ENCODE measurements around the gene PER1.

The PER1 gene

GRCh38 chr17:8096541-8096940 lies 55.7 kb downstream of the PER1 start:
- DNase-seq (ENCODE audit: low spot score), result no peak

GRCh38 chr17:8095361-8095760 lies 56.8 kb downstream of the PER1 start:
- no peak for DNase-seq (ENCODE audit: low spot score)

GRCh38 chr17:8091033-8091687 lies 61.0 kb downstream of the PER1 start:
- DNase-seq (ENCODE audit: low spot score), result no peak

Measured in putamen (tissue), 1 donor.